Testis (tissue), 3 donors: Measurements from ENCODE around the gene PGAP1. TPM values are rescaled to one million over a fixed set of nuclear protein-coding genes. Genes with fewer than 3 reads are reported as not detected.

Experiments used
- DNase-seq: peaks from one replicate; pipeline ENCODE4 v3.0.0-alpha.2; 2019
- H3K27ac ChIP-seq, 2 donors: fragments of 200-600 bp; sonication (generic); one replicate each; pipeline ENCODE4 v1.5.1; 2019
- H3K27me3 ChIP-seq: fragments of 200-600 bp; sonication (generic); one replicate; pipeline ENCODE4 v1.5.1; 2019
- H3K36me3 ChIP-seq: fragments of 200-600 bp; sonication (generic); one replicate; pipeline ENCODE4 v1.5.1; 2017; ENCODE audit warnings: low read depth; ENCODE audit errors: missing control alignments
- H3K4me1 ChIP-seq: fragments of 200-600 bp; sonication (generic); one replicate; pipeline ENCODE4 v1.5.1; 2019
- H3K4me3 ChIP-seq, 2 donors: fragments of 200-600 bp; sonication (generic); one replicate each; pipeline ENCODE4 v1.5.1; 2017 to 2019
- H3K9me3 ChIP-seq: fragments of 200-600 bp; sonication (generic); one replicate; pipeline ENCODE4 v1.5.1; 2017
- CTCF ChIP-seq, 3 experiments: fragments of 450-650 bp in 2 of 3; fragments of 200-600 bp in 1 of 3; sonication (generic) in 1 of 3; IDR thresholded peaks; one replicate each; pipeline ENCODE4 v1.5.1; 2016 to 2019; ENCODE audit warnings: antibody characterized with exemption in 3 of 3, mild to moderate bottlenecking in 2 of 3, moderate library complexity in 1 of 3
- POLR2A ChIP-seq: fragments of 450-650 bp; IDR thresholded peaks from one replicate; pipeline ENCODE4 v1.6.1; 2017; ENCODE audit warnings: antibody characterized with exemption, mild to moderate bottlenecking, moderate library complexity
- WGBS, 2 donors: methylation state at CpG; one replicate each; pipeline ENCODE4 v1.1.5; 2018; 5-methylcytosine and 5-hydroxymethylcytosine counted together
- intact Hi-C: fragments of 100-400 bp; cut with DNase I; formaldehyde crosslinking; loops from one replicate; pipeline ENCODE4 v1.15.1; 2023; ENCODE audit warnings: low total_unique reads
- polyA plus RNA-seq: library from polyadenylated mRNA; stranded (reverse); fragments of 350-450 nt; fragmentation: Illumina TruSeq; extraction: RNeasy Lipid Tissue Mini Kit (QIAGEN cat#74804); gene quantifications from one replicate; pipeline ENCODE4 v1.2.3, GENCODE V29; 2014; ENCODE audit warnings: low read depth, low replicate concordance; ENCODE audit not compliant: insufficient read depth
- total RNA-seq, 2 donors: library from RNA; depleted of rRNA; stranded (reverse); fragments of >200 nt; gene quantifications; one replicate each; pipeline ENCODE4 v1.2.3, GENCODE V29; 2016

Gene PGAP1
- total and polyA plus RNA-seq, 3 donors from 2014 or later = 6.7 to 10.9 (median 7.7) TPM

GRCh38 chr2:196823750-196824522 is 102.6 kb downstream of the PGAP1 start:
- H3K4me1 ChIP-seq = no peaks in the 10 kb centered on the region
- no peaks in the 10 kb centered on the region for H3K27me3 ChIP-seq
- no peaks in the 10 kb centered on the region for H3K9me3 ChIP-seq
- TF ChIP-seq CTCF (IDR thresholded peaks at IDR 0.05) = no peak
- TF ChIP-seq POLR2A = no peak
- DNase-seq = no peak
- H3K4me3 ChIP-seq = no peak overlapping the region
- H3K27ac ChIP-seq = no peak overlapping the region
- intact Hi-C loops = no loop called here
- no peaks in the 10 kb centered on the region for H3K36me3 ChIP-seq

- WGBS, 2 donors = 92 to 94% methylated on average over 1 of the region's 1 CpG
- no peak for DNase-seq
- no peaks in the 10 kb centered on the region for H3K27me3 ChIP-seq
- no peaks in the 10 kb centered on the region for H3K4me1 ChIP-seq
- H3K4me3 ChIP-seq = no peak overlapping the region
- no peak overlapping the region for H3K27ac ChIP-seq
- no peak for TF ChIP-seq CTCF (IDR thresholded peaks at IDR 0.05)
- TF ChIP-seq POLR2A = no peak
- no peaks in the 10 kb centered on the region for H3K36me3 ChIP-seq
- intact Hi-C loops = no loop called here
- H3K9me3 ChIP-seq = no peaks in the 10 kb centered on the region
Observed at GRCh38 chr2:196821195-196821594, 105.3 kb downstream of the PGAP1 start.

- 88 to 94% methylated on average over 1 of the region's 1 CpG for WGBS, 2 donors
- TF ChIP-seq POLR2A (no peak), CTCF (IDR thresholded peaks at IDR 0.05) (no peak)
- no peaks in the 10 kb centered on the region for H3K36me3 ChIP-seq
- no peak within 1 kb of the TSS for H3K27ac ChIP-seq
- DNase-seq = no peak
- H3K9me3 ChIP-seq = no peaks in the 10 kb centered on the region
- intact Hi-C loops = no loop called here
- no peaks in the 10 kb centered on the region for H3K27me3 ChIP-seq
- H3K4me3 ChIP-seq = no peak within 1 kb of the TSS
- H3K4me1 ChIP-seq = no peaks in the 10 kb centered on the region
Observed at GRCh38 chr2:196809260-196809659, 117.2 kb downstream of the PGAP1 start, which contains the start of gene C2orf66. C2orf66 (minus strand) TSS chr2:196809355; CDS start chr2:196809336, 19 bp downstream.

GRCh38 chr2:196808083-196808665 is 118.3 kb downstream of the PGAP1 start:
- no peak overlapping the region for H3K4me3 ChIP-seq
- no peaks in the 10 kb centered on the region for H3K27me3 ChIP-seq
- DNase-seq = no peak
- intact Hi-C loops = no loop called here
- TF ChIP-seq POLR2A (no peak), CTCF (IDR thresholded peaks at IDR 0.05) (no peak)
- H3K27ac ChIP-seq = no peak overlapping the region
- WGBS, 2 donors = 57% methylated on average over 2 of the region's 2 CpGs
- H3K9me3 ChIP-seq = no peaks in the 10 kb centered on the region
- no peaks in the 10 kb centered on the region for H3K4me1 ChIP-seq
- no peaks in the 10 kb centered on the region for H3K36me3 ChIP-seq
